ENCODE results near the gene QRICH2. TPM values are rescaled to one million over a fixed set of nuclear protein-coding genes. Genes with fewer than 3 reads are reported as not detected.
A peak's percentile ranks its signal among the peaks of the same experiment; 100 is the strongest.

Gene QRICH2
- total and polyA plus RNA-seq, 9 of the 15 experiments (the other 6 are each of a cell fraction or from before 2014, with no cell fraction given) = 0.03 to 1.6 (median 0.81) TPM

DNA sequence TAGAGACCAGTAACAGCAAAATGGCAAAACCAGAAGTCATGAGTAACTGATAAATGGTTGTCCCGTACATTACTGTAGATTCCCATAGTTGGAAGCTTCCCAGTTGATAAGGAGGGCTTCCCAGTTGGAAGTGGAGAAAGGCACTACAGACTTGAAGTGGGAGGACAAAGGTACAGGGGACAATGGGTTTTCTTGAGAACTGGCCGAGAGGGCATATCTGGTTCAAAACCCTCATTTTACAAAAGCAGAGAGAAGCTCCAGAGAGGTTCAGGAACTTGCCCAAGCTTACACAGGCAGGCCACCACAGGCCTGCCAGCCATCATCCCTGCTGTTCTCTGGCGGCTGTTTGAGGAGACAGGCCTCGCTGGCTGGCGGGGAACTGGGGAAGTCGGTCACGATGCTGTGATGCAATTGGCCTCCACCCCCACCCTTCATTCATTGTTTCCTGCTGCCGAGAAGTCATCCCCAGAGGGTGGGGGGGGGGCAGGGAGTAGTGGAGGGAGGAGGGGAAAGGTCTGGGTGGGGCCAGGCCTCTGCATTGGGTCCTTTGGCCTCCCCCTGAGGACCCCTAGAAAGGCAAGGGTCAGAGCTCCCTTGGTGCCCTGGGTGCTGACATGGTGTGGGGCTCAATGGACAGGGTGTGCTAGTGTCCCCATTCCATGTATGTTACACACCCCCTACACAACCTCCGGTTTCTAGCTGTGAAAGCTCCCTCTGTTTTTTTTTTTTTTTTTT lies 39.9 kb downstream of the QRICH2 start:
- BruUV-seq (replicated peaks) = TSS peak; percentile 97
- peak; percentile 79 for FAIRE-seq
- Histone ChIP-seq H4K20me1 (replicated peaks; ENCODE audit: control insufficient read depth, insufficient read depth, low read length) (no peaks in the 10 kb centered on the region), H3K36me3 (ENCODE audit: control insufficient read depth, insufficient read depth, low read length) (peaks cover 45% of the 10 kb centered on the region), H3K27ac (ENCODE audit: extremely low read depth, low read depth, low read length) (peak overlapping the region; percentile 81), H3K9me3 (replicated peaks; ENCODE audit: control insufficient read depth, insufficient read depth, low read depth, low read length) (no peaks in the 10 kb centered on the region), H3K79me2 (ENCODE audit: control insufficient read depth, insufficient read depth, low read length) (peaks cover 56% of the 10 kb centered on the region), H3K4me1 (replicated peaks in 1 of 2; ENCODE audit: control insufficient read depth in 2 of 2, insufficient read depth in 2 of 2, low read length in 2 of 2) (peaks cover 37 to 67% of the 10 kb centered on the region in 2 experiments), H3K9ac (ENCODE audit: insufficient read depth in 1 of 2, low read depth in 2 of 2, low read length in 2 of 2) (peak overlapping the region; percentile 81 to 89), H3K4me2 (ENCODE audit: insufficient read depth, low read length) (peak overlapping the region; percentile 68), H3K27me3 (ENCODE audit: control insufficient read depth in 2 of 2, insufficient read depth in 2 of 2, low read length in 2 of 2) (no peaks in the 10 kb centered on the region), H3K9me1 (ENCODE audit: control insufficient read depth, insufficient read depth, low read length) (no peaks in the 10 kb centered on the region), H2AFZ (ENCODE audit: low read depth, low read length) (0 out of 2 replicates have a peak overlapping the region, but pooled peaks have one; percentile 46), H3K4me3 (peak overlapping the region; percentile 14)
- DNase-seq (ENCODE audit: extremely low read depth in 1 of 4, low spot score in 3 of 4) = peak; percentile 63 to 93 (median 76)
- peak; percentile 25 for ATAC-seq
- 1% methylated on average over 9 of the region's 9 CpGs for WGBS (ENCODE audit: insufficient coverage, low coverage, missing lambda C conversion rate)
- in situ Hi-C loops (cut with MboI) (no loop called here), intact Hi-C loops (cut with micrococcal nuclease) (loop anchor here (2.0 to 5.0 kb wide), 3 partner anchors 29 to 86 kb away; no protein-coding TSS in a partner anchor)
- ChIA-PET CTCF (ENCODE audit: low intra/inter-chr PET ratio) (no interaction called here), POLR2A (interaction anchor here (0.6 to 10.6 kb wide), 30 partner anchors 8 to 1670 kb away, joined by 3 to 227 read pairs (median 6); partner anchors contain the start of gene RNF157)
- no peak for TF ChIP-seq KDM1A (IDR thresholded peaks at IDR 0.05)
- TF ChIP-seq, protein P1, sequence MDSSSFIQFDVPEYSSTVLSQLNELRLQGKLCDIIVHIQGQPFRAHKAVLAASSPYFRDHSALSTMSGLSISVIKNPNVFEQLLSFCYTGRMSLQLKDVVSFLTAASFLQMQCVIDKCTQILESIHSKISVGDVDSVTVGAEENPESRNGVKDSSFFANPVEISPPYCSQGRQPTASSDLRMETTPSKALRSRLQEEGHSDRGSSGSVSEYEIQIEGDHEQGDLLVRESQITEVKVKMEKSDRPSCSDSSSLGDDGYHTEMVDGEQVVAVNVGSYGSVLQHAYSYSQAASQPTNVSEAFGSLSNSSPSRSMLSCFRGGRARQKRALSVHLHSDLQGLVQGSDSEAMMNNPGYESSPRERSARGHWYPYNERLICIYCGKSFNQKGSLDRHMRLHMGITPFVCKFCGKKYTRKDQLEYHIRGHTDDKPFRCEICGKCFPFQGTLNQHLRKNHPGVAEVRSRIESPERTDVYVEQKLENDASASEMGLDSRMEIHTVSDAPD (CRISPR knock-in tag; IDR thresholded peaks at IDR 0.05) = no peak
- TF ChIP-seq FOXJ2 (tag; IDR thresholded peaks at IDR 0.05) = no peak
- no peak for TF ChIP-seq HINFP (tag; conservative IDR thresholded peaks at IDR 0.05; ENCODE audit: low read depth)
- no peak for TF ChIP-seq SNIP1 (IDR thresholded peaks at IDR 0.05; ENCODE audit: low read depth)
- TF ChIP-seq MEF2D (tag; conservative IDR thresholded peaks at IDR 0.05; ENCODE audit: low read depth) = no peak
- 0 out of 2 replicates have a peak, but pooled peaks have one; percentile 16 for TF ChIP-seq GTF2E2 (tag; IDR thresholded peaks at IDR 0.05)
- TF ChIP-seq, protein P2, sequence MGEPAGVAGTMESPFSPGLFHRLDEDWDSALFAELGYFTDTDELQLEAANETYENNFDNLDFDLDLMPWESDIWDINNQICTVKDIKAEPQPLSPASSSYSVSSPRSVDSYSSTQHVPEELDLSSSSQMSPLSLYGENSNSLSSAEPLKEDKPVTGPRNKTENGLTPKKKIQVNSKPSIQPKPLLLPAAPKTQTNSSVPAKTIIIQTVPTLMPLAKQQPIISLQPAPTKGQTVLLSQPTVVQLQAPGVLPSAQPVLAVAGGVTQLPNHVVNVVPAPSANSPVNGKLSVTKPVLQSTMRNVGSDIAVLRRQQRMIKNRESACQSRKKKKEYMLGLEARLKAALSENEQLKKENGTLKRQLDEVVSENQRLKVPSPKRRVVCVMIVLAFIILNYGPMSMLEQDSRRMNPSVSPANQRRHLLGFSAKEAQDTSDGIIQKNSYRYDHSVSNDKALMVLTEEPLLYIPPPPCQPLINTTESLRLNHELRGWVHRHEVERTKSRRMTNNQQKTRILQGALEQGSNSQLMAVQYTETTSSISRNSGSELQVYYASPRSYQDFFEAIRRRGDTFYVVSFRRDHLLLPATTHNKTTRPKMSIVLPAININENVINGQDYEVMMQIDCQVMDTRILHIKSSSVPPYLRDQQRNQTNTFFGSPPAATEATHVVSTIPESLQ (CRISPR knock-in tag; IDR thresholded peaks at IDR 0.05) = no peak
- no peak for TF ChIP-seq XRCC4 (IDR thresholded peaks at IDR 0.05; ENCODE audit: extremely low read depth, insufficient read depth, insufficient read length)
- TF ChIP-seq ZC3H8 (IDR thresholded peaks at IDR 0.05) = no peak
- TF ChIP-seq, protein P3, sequence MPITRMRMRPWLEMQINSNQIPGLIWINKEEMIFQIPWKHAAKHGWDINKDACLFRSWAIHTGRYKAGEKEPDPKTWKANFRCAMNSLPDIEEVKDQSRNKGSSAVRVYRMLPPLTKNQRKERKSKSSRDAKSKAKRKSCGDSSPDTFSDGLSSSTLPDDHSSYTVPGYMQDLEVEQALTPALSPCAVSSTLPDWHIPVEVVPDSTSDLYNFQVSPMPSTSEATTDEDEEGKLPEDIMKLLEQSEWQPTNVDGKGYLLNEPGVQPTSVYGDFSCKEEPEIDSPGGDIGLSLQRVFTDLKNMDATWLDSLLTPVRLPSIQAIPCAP (CRISPR knock-in tag; IDR thresholded peaks at IDR 0.05; ENCODE audit: borderline replicate concordance) = no peak
- TF ChIP-seq THRAP3 (IDR thresholded peaks at IDR 0.05; ENCODE audit: borderline replicate concordance) = 0 out of 2 replicates have a peak, but pooled peaks have one; percentile 5
- peak; percentile 10 for TF ChIP-seq HDAC3 (IDR thresholded peaks at IDR 0.05; ENCODE audit: borderline replicate concordance, partially characterized antibody)
- 0 out of 2 replicates have a peak, but pooled peaks have one; percentile 16 for TF ChIP-seq HEY1 (CRISPR knock-in tag; IDR thresholded peaks at IDR 0.05; ENCODE audit: borderline replicate concordance)
- 0 out of 2 replicates have a peak, but pooled peaks have one; percentile 15 for TF ChIP-seq ETV1 (tag; conservative IDR thresholded peaks at IDR 0.05; ENCODE audit: low read depth)

Measured in K562 (cell line).